ENCODE measurements around the gene ARIH1. TPM values are rescaled to one million over a fixed set of nuclear protein-coding genes. Genes with fewer than 3 reads are reported as not detected.
A peak's percentile ranks its signal among the peaks of the same experiment; 100 is the strongest.
"Not testable (repeated sequence)": the region's sequence is repeated elsewhere in the genome, so short reads cannot be mapped to it uniquely, and the experiment has no call there.

The ARIH1 gene, protein sequence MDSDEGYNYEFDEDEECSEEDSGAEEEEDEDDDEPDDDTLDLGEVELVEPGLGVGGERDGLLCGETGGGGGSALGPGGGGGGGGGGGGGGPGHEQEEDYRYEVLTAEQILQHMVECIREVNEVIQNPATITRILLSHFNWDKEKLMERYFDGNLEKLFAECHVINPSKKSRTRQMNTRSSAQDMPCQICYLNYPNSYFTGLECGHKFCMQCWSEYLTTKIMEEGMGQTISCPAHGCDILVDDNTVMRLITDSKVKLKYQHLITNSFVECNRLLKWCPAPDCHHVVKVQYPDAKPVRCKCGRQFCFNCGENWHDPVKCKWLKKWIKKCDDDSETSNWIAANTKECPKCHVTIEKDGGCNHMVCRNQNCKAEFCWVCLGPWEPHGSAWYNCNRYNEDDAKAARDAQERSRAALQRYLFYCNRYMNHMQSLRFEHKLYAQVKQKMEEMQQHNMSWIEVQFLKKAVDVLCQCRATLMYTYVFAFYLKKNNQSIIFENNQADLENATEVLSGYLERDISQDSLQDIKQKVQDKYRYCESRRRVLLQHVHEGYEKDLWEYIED
- 24.5 and 42.1 TPM in 2 replicates for total RNA-seq (2014; rRNA removed; shearing (Covaris generic))
- polyA plus RNA-seq (2016; fragmentation: Nextera tagmentation; extraction: Ambion mirVana), result 29.5 and 31.1 TPM in 2 replicates

DNA sequence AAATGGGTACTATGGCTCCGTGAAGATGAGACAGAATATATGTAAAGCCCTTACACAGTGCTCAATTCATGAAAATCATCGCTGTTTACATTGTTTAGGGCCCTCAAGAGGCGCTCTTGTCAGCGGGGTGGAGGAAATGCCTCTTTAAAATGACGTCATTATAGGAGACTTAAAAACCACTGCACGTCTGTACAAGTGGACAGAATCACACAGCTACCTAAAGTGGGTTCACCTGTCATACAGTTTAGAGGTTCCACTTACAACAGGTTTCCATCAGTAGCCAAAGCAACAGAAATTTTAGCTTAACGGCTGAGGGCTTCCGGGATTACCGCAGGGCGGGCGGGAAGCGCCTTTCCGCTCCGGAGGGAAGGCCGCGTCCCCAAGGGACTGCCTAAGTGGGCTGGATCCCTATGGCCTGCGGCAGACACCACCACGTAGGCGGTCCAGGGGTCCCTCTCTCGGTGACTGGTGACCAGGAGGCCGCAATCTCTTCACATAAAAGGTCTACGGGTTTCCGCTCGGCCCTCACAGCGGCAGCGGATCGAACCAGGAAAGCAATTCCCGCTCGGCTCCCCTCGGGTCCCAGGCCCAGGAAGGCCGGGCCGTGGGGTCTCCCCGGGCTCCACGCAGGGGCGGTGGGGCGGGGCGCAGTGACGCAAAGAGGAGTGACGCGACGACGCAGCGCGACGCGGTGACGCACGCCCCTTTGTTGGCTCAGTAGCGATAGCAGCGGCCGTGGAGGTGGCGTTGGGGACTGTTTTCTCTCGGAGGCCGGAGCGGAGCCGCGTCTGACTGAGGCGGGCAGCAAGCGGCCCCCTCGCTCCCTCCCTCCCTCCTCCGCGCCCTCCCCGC is at the start of gene ARIH1:
ARIH1 (plus strand) TSS at position 717 of the 852 bp plus-strand sequence. CDS start 310 bp downstream, outside the sequence.
- H3K4me2 ChIP-seq (ENCODE audit: unreplicated experiment), result peak within 1 kb of the TSS; percentile 99
- 1% methylated on average over 49 to 51 of the region's 63 CpGs for WGBS, 2 experiments (ENCODE audit: low coverage in 1 of 2, low lambda C conversion rate in 2 of 2, missing lambda C conversion rate in 2 of 2)
- H3K27me3 ChIP-seq (replicated peaks; ENCODE audit: insufficient read depth), result no peaks in the 10 kb centered on the region
- H3K4me1 ChIP-seq (ENCODE audit: insufficient read depth), result peaks cover 31% of the 10 kb centered on the region
- H3K9me2 ChIP-seq (ENCODE audit: insufficient read depth), result no peaks in the 10 kb centered on the region
- H3K36me3 ChIP-seq (ENCODE audit: low read depth), result 0 out of 2 replicates have a peak, but pooled peaks cover 14% of the 10 kb centered on the region
- peak within 1 kb of the TSS; percentile 84 for H2AFZ ChIP-seq
- peaks cover 18% of the 10 kb centered on the region; the same call in 1 of the 2 replicates for H4K20me1 ChIP-seq (ENCODE audit: insufficient read depth)
- DNase-seq, result peak; percentile 98
- H3K27ac ChIP-seq, result peak within 1 kb of the TSS; percentile 99
- H3K4me3 ChIP-seq, result peak within 1 kb of the TSS; percentile 99
- H3K9ac ChIP-seq, result peak within 1 kb of the TSS; percentile 99
- no peaks in the 10 kb centered on the region for H3K9me3 ChIP-seq (ENCODE audit: low read depth)
- peaks cover 30% of the 10 kb centered on the region for H3F3A ChIP-seq (ENCODE audit: insufficient read depth)
- TF ChIP-seq EZH2 (IDR thresholded peaks at IDR 0.05; ENCODE audit: insufficient read depth, poor library complexity, severe bottlenecking) (no peak), EZH2phosphoT487 (IDR thresholded peaks at IDR 0.05; ENCODE audit: insufficient read depth, low read depth) (no peak)
- peaks cover 41% of the 10 kb centered on the region for H3K79me2 ChIP-seq (ENCODE audit: insufficient read depth)
- in situ Hi-C loops (cut with MboI), result no loop called here

DNA sequence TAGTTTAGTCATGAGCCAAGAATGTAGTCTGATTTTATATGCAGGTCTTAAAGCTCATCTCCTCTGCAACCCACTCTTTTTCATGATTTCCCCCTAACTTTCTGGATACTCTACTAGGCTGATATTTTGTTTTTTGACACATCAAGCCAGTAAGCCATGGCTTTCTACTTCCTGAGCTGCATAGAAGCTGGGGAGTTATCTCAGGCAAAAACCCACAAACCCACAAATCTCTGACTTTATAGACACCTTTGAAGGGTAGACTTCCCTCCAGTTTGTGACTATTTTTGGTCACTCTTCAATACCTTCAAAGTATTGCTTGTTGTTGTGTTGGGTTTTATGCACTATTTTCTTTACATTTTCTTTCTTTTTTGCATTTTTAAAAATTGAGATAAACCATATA is 47.4 kb upstream of the ARIH1 start:
- DNase-seq, result no peak
- H3K9me3 ChIP-seq (ENCODE audit: low read depth), result no peaks in the 10 kb centered on the region
- no peaks in the 10 kb centered on the region for H3K9me2 ChIP-seq (ENCODE audit: insufficient read depth)
- H3K4me3 ChIP-seq, result no peak overlapping the region
- TF ChIP-seq EZH2phosphoT487 (IDR thresholded peaks at IDR 0.05; ENCODE audit: insufficient read depth, low read depth), result no peak
- no peak for TF ChIP-seq EZH2 (IDR thresholded peaks at IDR 0.05; ENCODE audit: insufficient read depth, poor library complexity, severe bottlenecking)
- H4K20me1 ChIP-seq (ENCODE audit: insufficient read depth), result no peaks in the 10 kb centered on the region
- H2AFZ ChIP-seq, result no peak overlapping the region
- no peak overlapping the region for H3K4me2 ChIP-seq (ENCODE audit: unreplicated experiment)
- no peaks in the 10 kb centered on the region for H3K79me2 ChIP-seq (ENCODE audit: insufficient read depth)
- in situ Hi-C loops (cut with MboI), result no loop called here
- no peak overlapping the region for H3K9ac ChIP-seq
- H3K36me3 ChIP-seq (ENCODE audit: low read depth), result no peaks in the 10 kb centered on the region
- H3K4me1 ChIP-seq (ENCODE audit: insufficient read depth), result no peaks in the 10 kb centered on the region
- H3F3A ChIP-seq (ENCODE audit: insufficient read depth), result no peaks in the 10 kb centered on the region
- no peaks in the 10 kb centered on the region for H3K27me3 ChIP-seq (replicated peaks; ENCODE audit: insufficient read depth)
- H3K27ac ChIP-seq, result no peak overlapping the region

DNA sequence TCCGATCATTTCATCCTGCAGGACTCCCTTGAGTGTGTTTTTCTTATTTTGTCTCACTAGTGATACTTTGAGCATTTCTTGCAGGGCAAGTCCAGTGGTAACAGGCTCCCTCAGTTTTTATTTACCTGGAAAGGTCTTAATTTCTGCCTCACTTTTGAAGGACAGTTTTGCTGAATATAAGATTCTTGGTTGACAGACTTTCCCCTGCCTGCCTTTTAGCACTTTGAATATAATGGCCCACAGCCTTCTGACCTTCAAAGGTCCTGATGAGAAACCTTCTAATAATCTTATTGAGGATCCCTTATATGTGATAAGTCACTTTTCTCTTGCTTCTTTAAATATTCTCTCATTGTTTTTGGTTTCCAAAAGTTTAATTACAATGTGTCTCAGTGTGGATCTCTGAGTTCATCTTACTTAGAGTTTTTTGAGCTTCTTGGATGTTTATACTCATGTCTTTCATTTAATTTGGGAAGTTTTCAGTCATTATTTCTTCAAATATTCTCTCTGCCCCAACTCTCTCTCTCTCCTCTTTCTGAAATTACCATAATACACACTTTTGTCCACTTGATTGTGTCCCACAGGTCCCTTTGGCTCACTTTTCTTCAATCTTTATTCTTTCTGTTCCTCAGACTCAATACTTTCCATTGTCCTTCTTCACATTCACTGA is 36.3 kb upstream of the ARIH1 start:
- H2AFZ ChIP-seq, result no peak overlapping the region
- H3K4me3 ChIP-seq, result no peak overlapping the region
- H3K4me1 ChIP-seq (ENCODE audit: insufficient read depth), result no peaks in the 10 kb centered on the region
- no peak overlapping the region for H3K9ac ChIP-seq
- 9% methylated on average over 1 of the region's 1 CpG for WGBS, 2 experiments (ENCODE audit: low coverage in 1 of 2, low lambda C conversion rate in 2 of 2, missing lambda C conversion rate in 2 of 2)
- no peak for DNase-seq
- H3K4me2 ChIP-seq (ENCODE audit: unreplicated experiment), result no peak overlapping the region
- peaks cover 10% of the 10 kb centered on the region; the same call in 1 of the 2 replicates for H3K27me3 ChIP-seq (replicated peaks; ENCODE audit: insufficient read depth)
- H4K20me1 ChIP-seq (ENCODE audit: insufficient read depth), result no peaks in the 10 kb centered on the region
- in situ Hi-C loops (cut with MboI), result no loop called here
- H3K9me3 ChIP-seq (ENCODE audit: low read depth), result no peaks in the 10 kb centered on the region
- no peaks in the 10 kb centered on the region for H3F3A ChIP-seq (ENCODE audit: insufficient read depth)
- no peaks in the 10 kb centered on the region for H3K79me2 ChIP-seq (ENCODE audit: insufficient read depth)
- no peaks in the 10 kb centered on the region for H3K36me3 ChIP-seq (ENCODE audit: low read depth)
- no peaks in the 10 kb centered on the region for H3K9me2 ChIP-seq (ENCODE audit: insufficient read depth)
- no peak for TF ChIP-seq EZH2phosphoT487 (IDR thresholded peaks at IDR 0.05; ENCODE audit: insufficient read depth, low read depth)
- TF ChIP-seq EZH2 (IDR thresholded peaks at IDR 0.05; ENCODE audit: insufficient read depth, poor library complexity, severe bottlenecking), result no peak
- no peak overlapping the region for H3K27ac ChIP-seq

DNA sequence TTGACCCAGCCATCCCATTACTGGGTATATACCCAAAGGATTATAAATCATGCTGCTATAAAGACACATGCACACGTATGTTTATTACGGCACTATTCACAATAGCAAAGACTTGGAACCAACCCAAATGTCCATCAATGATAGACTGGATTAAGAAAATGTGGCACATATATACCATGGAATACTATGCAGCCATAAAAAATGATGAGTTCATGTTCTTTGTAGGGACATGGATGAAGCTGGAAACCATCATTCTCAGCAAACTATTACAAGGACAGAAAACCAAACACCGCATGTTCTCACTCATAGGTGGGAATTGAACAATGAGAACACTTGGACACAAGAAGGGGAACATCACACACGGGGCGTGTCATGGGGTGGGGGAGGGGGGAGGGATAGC is 31.3 kb upstream of the ARIH1 start:
- H3K36me3 ChIP-seq (ENCODE audit: low read depth); H3K79me2 ChIP-seq (ENCODE audit: insufficient read depth); H3K27me3 ChIP-seq (replicated peaks; ENCODE audit: insufficient read depth); DNase-seq; H2AFZ ChIP-seq; H3K9me3 ChIP-seq (ENCODE audit: low read depth); H3F3A ChIP-seq (ENCODE audit: insufficient read depth); H3K4me2 ChIP-seq (ENCODE audit: unreplicated experiment); H3K27ac ChIP-seq; H3K4me1 ChIP-seq (ENCODE audit: insufficient read depth); H4K20me1 ChIP-seq (ENCODE audit: insufficient read depth); H3K9me2 ChIP-seq (ENCODE audit: insufficient read depth); in situ Hi-C loops (cut with MboI); H3K9ac ChIP-seq; H3K4me3 ChIP-seq: not testable (repeated sequence)
- 47 to 60% methylated on average over 5 of the region's 5 CpGs for WGBS, 2 experiments (ENCODE audit: low coverage in 1 of 2, low lambda C conversion rate in 2 of 2, missing lambda C conversion rate in 2 of 2)
